Peyer's patch (tissue), 4 donors: Measurements from ENCODE around the gene PPP1CB.

Experiments used
- CTCF ChIP-seq, 6 experiments: fragments of 450-650 bp in 4 of 6; fragments of 200-600 bp in 2 of 6; sonication (generic) in 1 of 6; IDR thresholded peaks; one replicate each; pipeline ENCODE4 v1.5.1; 2017 to 2019; ENCODE audit warnings: antibody characterized with exemption in 6 of 6, mild to moderate bottlenecking in 3 of 6, moderate library complexity in 1 of 6
- POLR2A ChIP-seq, 2 donors: fragments of 450-650 bp; IDR thresholded peaks; one replicate each; pipeline ENCODE4 v1.5.1; 2017; ENCODE audit warnings: antibody characterized with exemption in 2 of 2, mild to moderate bottlenecking in 2 of 2, moderate library complexity in 2 of 2

GRCh38 chr2:28838971-28839370 is 87.3 kb downstream of the PPP1CB start:
- no peak for TF ChIP-seq CTCF (IDR thresholded peaks at IDR 0.05)
- no peak for TF ChIP-seq POLR2A (IDR thresholded peaks at IDR 0.05)
